HK-2 (cell line): ENCODE measurements around the gene PTK6.
"Not testable (repeated sequence)": the region's sequence is repeated elsewhere in the genome, so short reads cannot be mapped to it uniquely, and the experiment has no call there.

Source experiments
- DNase-seq: peaks from one replicate; pipeline ENCODE4 v3.0.0-alpha.2; 2018; ENCODE audit not compliant: unreplicated experiment

The PTK6 gene

DNA sequence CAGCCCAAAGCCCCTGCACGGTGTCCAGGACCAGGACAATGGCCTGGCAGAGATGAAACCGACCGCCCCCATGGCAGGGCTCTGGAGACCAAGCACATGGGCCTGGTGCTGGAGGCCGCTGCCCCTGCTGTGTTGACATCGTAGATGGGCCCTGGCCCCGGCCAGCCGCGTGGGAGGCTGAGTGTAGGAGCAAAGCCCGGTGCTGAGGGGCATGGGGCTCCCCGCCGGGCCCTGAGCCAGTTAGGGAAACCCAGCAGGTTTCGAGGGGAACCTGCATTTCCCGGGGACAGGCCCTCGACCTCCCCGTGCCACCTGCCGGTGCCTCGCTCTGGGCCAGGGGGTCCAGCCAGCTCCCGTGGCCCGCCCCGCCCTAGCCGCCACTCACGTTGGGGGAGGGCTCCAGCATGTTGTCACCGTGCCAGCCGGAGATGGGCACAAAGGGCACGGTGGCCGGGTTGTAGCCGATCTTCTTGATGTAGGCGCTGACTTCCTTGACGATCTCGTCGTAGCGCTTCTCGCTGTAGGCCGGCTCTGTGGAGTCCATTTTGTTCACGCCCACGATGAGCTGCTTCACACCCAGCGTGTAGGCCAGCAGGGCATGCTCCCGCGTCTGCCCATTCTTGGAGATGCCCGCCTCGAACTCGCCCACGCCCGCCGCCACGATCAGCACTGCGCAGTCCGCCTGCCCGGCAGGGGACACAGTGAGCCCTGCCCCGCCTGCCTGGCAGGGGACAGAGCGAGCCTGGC lies 42.6 kb downstream of the PTK6 start:
- no peak for DNase-seq

DNA sequence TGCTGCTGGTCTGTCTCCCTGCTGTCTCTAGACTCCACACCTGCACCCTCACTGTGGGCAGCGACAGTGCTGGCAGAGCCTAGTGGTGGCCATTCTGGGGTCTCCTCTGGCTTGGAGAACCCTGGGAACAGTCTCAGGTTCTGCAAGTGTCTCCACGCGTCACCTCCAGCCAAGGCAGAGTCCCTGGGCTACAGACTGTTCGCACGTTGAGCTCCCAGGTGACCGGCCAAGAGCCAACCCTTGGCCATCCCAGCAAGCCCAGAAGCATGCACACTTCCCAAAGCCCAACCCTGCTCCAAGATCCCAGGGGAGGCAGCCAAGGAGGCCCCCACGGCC lies 43.1 kb downstream of the PTK6 start:
- no peak for DNase-seq

DNA sequence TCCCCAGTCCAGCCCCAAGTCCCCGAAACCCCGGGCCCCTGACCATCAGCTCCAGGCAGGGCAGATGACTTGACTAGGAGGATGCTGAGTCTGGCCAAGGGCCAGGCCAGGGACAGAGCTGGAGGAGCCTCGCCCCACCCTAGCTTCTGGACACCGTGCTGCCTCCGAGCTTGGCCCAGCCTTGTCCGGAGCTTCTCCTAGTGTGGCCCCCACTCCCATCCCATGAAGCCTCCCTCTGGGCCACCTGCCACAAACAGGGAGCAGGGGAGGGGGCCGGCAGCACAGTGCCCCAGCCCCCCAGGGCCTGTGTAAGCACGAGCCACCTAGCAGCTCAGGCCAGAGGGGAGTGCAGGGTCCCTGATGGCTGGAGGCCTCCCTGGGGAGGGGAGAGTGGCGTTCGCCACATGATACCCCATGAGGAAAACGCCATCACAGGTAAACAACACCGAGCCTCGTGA lies 43.6 kb downstream of the PTK6 start:
- DNase-seq: no peak

DNA sequence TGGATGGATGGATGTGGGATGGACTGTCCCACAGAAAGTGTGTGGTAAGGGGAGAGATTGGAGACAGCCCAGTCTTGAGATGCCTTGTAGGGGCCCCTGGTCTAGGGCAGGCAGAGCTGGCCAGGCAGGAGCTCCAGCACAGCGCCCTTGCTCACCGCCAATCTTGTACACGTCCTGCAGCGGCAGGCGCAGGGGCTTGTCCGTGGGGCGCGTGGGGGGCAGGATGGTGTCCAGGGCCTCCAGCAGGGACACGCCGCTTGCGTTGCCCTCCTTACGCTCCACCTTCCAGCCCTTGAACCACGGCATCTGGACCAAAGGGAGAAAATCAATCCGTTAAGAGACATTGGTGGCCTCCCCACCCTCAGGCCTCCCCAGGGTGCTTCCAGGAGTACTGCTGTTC lies 44.2 kb downstream of the PTK6 start:
- DNase-seq: no peak

- DNase-seq: no peak
These were observed 44.7 kb downstream of the PTK6 start for GRCh38 chr20:63492518-63492917.

GRCh38 chr20:63491635-63492230 lies 45.4 kb downstream of the PTK6 start:
- DNase-seq: no peak

DNA sequence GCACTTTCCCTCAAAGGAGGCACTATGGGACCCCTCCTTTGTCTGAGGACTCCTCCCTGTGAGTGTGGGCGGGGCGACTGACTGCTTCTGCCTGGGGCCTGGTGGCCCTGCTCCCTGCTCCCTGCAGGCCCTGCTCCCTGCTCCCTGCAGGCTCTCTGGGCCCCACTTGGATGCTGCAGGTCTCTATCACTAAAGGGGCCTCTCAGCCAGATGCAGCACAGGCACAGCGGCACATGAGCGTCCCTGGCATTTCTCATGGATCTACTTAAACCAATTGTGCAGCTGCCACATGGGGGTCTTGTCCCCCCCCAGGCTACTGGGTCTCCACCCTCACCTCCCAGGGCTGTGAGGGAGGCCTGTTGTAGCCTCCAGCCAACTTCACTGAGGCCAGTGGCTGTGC lies 46.1 kb downstream of the PTK6 start:
- DNase-seq: no peak

DNA sequence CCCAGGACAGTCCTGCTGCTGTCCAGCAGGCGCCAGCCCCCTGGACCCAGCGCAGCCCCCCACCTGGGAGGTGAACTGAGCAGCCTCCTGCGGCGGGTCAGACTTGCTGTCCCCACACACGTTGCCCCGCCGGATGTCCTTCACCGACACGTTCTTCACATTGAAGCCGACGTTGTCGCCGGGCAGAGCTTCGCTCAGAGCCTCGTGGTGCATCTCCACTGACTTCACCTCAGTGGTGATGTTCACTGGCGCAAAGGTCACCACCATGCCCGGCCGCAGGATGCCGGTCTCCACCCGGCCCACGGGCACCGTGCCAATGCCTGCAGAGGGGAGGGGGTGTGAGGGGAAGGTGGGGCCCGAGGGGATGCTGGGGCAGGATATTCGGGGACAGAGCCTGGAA lies 46.8 kb downstream of the PTK6 start:
- DNase-seq: no peak

GRCh38 chr20:63488315-63489251 lies 48.6 kb downstream of the PTK6 start:
- DNase-seq: no peak

- no peak for DNase-seq
These were observed 49.4 kb downstream of the PTK6 start for GRCh38 chr20:63487781-63488241.

DNA sequence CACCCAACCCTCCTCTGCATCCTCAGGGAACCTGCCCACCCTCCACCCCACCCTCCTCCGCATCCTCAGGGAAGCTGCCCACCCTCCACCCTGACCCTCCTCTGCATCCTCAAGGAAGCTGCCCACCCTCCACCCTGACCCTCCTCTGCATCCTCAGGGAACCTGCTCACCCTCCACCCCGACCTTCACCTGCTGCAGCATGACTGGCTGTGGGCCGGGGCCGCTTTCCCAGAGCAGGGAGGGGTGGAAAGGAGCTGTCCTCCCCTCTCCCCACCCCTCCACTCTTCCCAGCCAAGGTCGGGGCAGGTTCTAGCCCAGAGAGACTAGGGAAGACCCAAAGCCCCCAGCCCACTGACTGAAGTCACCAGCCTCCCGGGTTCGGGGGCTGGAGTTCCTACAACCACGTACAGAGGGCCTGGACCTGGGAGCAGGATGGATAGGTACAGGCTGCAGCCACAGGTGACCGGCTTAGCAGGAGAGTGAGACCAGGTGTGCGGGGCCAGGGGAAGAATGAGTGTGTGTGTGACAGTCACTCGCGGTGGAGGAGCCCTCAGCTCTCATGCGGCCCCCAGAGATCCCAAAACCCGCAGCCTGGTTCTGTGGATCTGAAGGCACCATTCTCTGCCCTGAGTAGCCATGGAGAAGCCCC lies 49.9 kb downstream of the PTK6 start:
- DNase-seq: no peak

DNA sequence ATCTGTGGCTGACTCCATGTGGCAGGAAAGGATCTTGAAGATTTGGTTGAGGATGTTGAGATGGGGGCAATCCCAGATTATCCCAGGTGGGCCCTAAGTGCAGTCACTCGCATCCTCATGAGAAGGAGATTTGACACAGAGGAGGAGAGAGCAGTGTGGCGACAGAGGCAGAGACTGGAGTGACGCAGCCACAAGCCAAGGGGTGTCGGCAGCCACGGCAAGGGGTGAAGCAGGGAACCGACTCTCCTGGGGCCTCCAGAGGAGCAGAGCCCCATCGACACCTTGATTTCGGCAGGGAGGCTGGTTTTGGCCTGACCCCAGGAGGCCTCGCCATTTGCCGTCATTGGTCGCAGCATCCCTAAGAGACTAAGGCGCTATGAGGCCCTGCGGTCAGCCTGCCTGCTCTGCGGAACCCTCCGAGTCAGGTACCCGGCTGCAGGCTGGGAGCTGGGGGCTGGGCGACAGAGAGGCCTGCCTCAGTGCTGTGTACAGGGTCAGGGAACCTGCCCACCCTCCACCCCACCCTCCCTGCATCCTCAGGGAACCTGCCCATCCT lies 50.8 kb downstream of the PTK6 start:
- DNase-seq: no peak

GRCh38 chr20:63484651-63485403 lies 52.3 kb downstream of the PTK6 start:
- no peak for DNase-seq

DNA sequence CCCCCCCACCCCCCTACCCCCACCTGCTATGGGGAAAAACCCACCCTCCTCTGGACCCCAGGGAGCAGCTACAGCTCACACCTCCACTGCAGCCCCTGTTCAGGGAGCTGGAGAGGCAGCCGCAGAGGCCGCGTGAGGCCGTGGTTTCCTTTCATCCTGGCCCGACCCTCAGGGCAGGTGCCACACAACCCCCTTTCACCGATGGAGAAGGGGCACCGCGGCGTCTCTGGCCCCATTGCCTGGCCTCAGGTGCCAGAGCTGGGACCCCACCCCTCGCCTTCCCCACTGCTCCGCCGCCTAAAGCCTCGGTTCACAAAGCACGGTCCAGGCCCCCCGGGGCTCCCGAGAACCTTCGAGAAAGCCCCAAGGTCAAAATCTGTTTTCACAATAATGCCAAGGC lies 52.9 kb downstream of the PTK6 start:
- DNase-seq: no peak

DNA sequence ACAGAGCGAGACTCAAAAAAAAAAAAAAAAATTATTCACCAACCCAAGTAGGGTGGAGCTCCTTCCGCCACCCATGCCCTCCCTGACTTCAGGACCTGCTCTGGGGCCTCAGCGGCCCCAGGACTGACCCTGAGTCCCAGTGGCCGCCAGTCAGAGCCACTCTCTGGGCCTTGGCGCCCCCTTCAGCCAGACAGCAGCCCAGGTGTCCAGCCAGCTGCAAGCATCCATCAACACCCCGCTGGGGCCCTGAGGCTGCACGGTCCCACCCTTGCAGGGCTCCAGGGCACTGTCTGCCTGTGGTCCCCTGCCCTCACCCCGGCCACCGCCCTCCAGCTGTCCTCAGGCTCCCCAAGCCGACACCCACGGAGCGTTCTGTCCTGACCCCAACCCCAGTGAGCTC lies 53.3 kb downstream of the PTK6 start:
- peak; percentile 68 for DNase-seq

GRCh38 chr20:63482021-63482587 lies 55.1 kb downstream of the PTK6 start:
- no peak for DNase-seq

DNA sequence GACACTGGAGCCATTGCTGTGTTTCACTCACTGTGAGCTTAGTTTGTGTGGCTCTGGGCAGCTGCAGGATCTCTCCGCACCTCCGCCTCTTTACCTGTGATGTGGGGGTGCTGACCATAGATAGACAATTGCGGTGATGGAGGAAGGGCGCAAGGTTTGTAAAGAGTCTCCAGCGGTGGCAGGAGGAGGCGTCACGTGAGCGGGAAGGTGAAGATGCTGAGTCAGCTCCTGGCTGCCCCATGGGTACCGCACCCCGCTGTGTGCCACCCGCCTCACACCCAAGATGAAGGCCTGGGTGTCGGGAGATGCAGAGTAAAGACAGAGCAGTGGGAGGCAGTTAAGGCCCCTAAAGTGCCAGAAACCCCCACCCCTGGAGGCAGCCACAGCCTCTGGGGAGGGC lies 55.7 kb downstream of the PTK6 start:
- no peak for DNase-seq

- DNase-seq: not testable (repeated sequence)
These were observed 57.3 kb downstream of the PTK6 start for GRCh38 chr20:63479695-63480419.

DNA sequence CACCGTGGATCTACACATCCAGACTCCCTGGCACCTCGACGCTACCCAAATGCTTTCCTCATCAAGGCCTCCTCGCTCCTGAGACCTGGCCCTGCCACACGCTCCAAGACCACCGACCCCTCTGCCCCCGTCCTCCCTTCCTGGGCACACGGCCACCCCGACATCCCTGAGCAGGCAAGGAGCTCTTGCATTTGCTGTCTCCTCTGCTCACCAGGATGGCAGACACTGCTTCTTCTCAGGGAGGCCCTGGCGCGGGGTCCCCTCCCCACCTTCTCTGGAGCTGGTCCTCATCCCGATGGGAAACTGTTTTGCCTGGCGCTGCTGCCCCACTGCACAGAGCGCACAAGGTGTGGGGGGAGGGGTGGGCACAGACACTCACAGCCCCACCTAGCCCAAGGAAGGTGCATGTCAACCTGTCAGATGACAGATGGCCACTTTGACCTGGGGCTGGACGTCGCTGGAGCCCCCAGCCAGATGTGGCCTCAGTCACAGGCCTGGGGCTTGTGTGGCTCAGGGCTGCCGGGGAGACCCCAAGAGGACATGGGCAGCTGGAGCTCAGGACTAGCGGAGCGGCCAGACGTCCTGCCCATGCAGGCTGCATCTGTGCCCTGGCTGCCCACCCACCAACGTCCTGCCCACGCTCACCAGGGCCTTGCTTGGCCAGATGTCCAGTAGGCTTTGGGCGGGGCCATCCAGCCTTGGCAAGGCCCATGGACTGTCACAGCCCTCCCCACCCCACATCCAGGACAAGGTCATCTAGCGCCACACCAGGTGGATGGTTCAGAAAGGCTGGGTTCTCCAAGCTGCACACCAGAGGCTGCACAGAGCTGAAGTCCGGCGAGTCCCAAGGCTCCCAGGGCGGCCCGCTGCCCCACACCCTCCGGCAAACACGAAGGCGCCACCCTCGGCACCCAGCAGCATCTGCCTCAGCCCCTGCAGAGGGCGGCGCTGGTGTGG lies 58.6 kb downstream of the PTK6 start:
- no peak for DNase-seq
